ENCODE data around the gene FAM168A.

GRCh38 chr11:73382747-73383146, 215.2 kb downstream of the FAM168A start:
- TF ChIP-seq CTCF (IDR thresholded peaks at IDR 0.05) (no peak), USF2 (IDR thresholded peaks at IDR 0.05) (no peak), POLR2A (IDR thresholded peaks at IDR 0.05; ENCODE audit: low read length) (no peak), HMGXB4 (CRISPR knock-in tag; IDR thresholded peaks at IDR 0.05; ENCODE audit: borderline replicate concordance) (no peak), HDAC2 (IDR thresholded peaks at IDR 0.05) (no peak), BHLHE40 (IDR thresholded peaks at IDR 0.05; ENCODE audit: low read depth, low read length) (no peak), RFX5 (IDR thresholded peaks at IDR 0.05) (no peak), CBX2 (IDR thresholded peaks at IDR 0.05; ENCODE audit: borderline replicate concordance, low read depth) (no peak), EP300 (IDR thresholded peaks at IDR 0.05) (no peak), MAX (IDR thresholded peaks at IDR 0.05) (no peak), EHMT2 (IDR thresholded peaks at IDR 0.05; ENCODE audit: low read depth) (no peak), RARB (CRISPR knock-in tag; IDR thresholded peaks at IDR 0.05) (no peak), JUN (IDR thresholded peaks at IDR 0.05) (no peak), REST (IDR thresholded peaks at IDR 0.05) (no peak)

Measured in A549 (cell line).